IMR-90 (cell line): ENCODE data around the gene ARFGAP3.

Source experiments
- BHLHE40 ChIP-seq: fragments of 150-350 bp; IDR thresholded peaks from 2 replicates; pipeline ENCODE4 v1.6.1; 2016; ENCODE audit warnings: mild to moderate bottlenecking, low read depth, low read length
- CEBPB ChIP-seq: IDR thresholded peaks from 2 replicates; pipeline ENCODE4 v1.6.1; 2012; ENCODE audit warnings: low read depth, low read length, improper control_type of control experiment
- CHD1 ChIP-seq: IDR thresholded peaks from 2 replicates; pipeline ENCODE4 v1.6.1; 2012; ENCODE audit warnings: low read depth, low read length, improper control_type of control experiment
- CTCF ChIP-seq: conservative IDR thresholded peaks from 2 replicates; pipeline ENCODE4 v1.5.1; 2012; ENCODE audit warnings: mild to moderate bottlenecking, low read depth, low read length, improper control_type of control experiment
- ELK1 ChIP-seq: fragments of 150-350 bp; IDR thresholded peaks from 2 replicates; pipeline ENCODE4 v1.6.1; 2016; ENCODE audit warnings: low read depth, mild to moderate bottlenecking, low read length, moderate library complexity, borderline replicate concordance
- FOS ChIP-seq: fragments of 150-350 bp; IDR thresholded peaks from 2 replicates; pipeline ENCODE4 v1.6.1; 2016; ENCODE audit warnings: low read depth, low read length
- MAFK ChIP-seq: IDR thresholded peaks from 2 replicates; pipeline ENCODE4 v1.6.1; 2012; ENCODE audit warnings: low read depth, low read length, improper control_type of control experiment
- MAZ ChIP-seq: IDR thresholded peaks from 2 replicates; pipeline ENCODE4 v1.6.1; 2012; ENCODE audit warnings: low read depth, mild to moderate bottlenecking, low read length, improper control_type of control experiment, moderate library complexity, borderline replicate concordance
- POLR2A ChIP-seq: IDR thresholded peaks from 2 replicates; pipeline ENCODE4 v1.6.1; 2012; ENCODE audit warnings: mild to moderate bottlenecking, low read depth, low read length
- RAD21 ChIP-seq: IDR thresholded peaks from 2 replicates; pipeline ENCODE4 v1.6.1; 2012; ENCODE audit warnings: low read length, improper control_type of control experiment
- RCOR1 ChIP-seq: IDR thresholded peaks from 2 replicates; pipeline ENCODE4 v1.6.1; 2012; ENCODE audit warnings: mild to moderate bottlenecking, low read length, improper control_type of control experiment; ENCODE audit not compliant: insufficient replicate concordance
- SMC3 ChIP-seq: fragments of 150-350 bp; IDR thresholded peaks from 2 replicates; pipeline ENCODE4 v1.6.1; 2016; ENCODE audit warnings: low read depth, mild to moderate bottlenecking, antibody characterized with exemption, low read length, moderate library complexity

GRCh38 chr22:42836026-42836425 lies 21.0 kb downstream of the ARFGAP3 start:
- TF ChIP-seq MAZ: no peak
- no peak for TF ChIP-seq POLR2A
- TF ChIP-seq SMC3: no peak
- TF ChIP-seq CTCF: no peak
- TF ChIP-seq ELK1: no peak
- no peak for TF ChIP-seq MAFK
- TF ChIP-seq FOS: no peak
- no peak for TF ChIP-seq RCOR1
- TF ChIP-seq CEBPB: no peak
- no peak for TF ChIP-seq RAD21
- no peak for TF ChIP-seq BHLHE40
- TF ChIP-seq CHD1: no peak
